ENCODE results near the gene STAT5A.

The STAT5A gene

GRCh38 chr17:42266918-42267766, 21.2 kb upstream of the STAT5A start:
- in situ Hi-C loops (cut with MboI; ENCODE audit: low sequenced_read_pairs) = no loop called here

DNA sequence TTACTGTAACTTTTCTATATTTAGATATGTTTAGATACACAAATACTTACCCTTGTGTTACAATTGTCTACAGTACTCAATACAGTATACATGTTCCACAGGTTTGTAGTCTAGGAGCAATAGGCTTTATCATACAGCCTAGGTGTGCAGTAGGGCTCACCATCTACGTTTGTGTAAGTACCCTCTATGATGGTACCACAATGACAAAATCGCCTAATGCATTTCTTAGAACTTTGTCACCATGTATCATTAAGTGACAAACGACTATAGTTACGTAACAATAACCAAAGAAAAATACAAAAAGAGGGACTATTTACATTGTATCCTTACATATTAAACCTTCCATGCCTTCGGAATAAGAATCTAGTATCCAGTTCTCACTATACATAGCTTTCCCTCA, 20.1 kb upstream of the STAT5A start:
- in situ Hi-C loops (cut with MboI; ENCODE audit: low sequenced_read_pairs) = no loop called here

DNA sequence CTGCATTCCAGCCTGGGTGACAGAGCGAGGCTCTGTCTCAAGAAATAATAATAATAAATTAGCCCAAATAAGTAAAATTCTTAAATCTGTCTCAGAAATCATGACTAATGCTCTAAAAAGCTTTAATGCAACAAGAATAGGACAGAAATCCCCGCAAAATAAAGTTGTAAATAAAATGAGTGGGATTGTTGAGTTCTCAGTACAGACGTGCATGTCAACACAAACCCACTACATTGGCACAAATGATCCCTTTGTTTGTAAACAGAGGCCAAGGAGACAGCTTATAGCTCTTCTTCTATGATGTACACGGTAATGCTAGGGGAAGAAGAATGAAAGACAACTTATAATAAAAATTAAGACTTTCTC, 18.1 kb upstream of the STAT5A start:
- in situ Hi-C loops (cut with MboI; ENCODE audit: low sequenced_read_pairs) = no loop called here

- in situ Hi-C loops (cut with MboI; ENCODE audit: low sequenced_read_pairs) = no loop called here
Observed at GRCh38 chr17:42270596-42270995, 17.7 kb upstream of the STAT5A start.

DNA sequence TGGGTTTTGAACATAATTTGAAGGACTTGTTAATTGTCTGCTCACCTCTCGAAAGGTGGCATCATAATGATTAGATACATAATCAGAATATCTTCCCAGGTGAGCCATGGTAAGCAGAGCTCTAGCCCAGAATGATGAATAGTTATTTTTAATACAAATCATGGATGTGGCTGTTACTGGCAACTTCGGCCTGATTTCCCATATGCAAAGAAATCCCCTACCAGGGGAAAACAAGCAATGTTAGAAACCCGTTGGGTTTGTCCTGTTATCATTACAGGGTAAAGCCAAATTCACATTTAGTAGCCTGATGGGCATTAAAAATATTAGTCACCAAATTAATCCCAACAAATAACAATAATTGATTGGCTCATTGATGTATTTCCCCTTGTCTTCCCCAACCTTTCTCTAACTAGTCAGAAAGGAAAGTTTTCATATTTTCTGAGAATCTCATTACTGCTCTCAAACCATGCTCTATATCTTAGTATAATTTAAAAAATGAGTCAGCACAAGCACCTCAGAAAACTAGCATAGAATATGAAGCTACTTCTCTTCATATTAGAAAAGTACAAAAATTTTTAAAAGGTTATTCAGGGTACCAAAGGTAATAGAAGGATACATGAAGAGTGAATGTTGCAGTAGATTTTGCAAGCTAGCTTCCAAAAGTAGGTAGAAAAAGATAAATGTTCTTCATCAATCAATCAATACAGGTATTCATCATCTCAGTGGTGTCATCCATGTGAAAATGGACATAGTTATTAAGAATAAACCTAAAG, 17.1 kb upstream of the STAT5A start:
- in situ Hi-C loops (cut with MboI; ENCODE audit: low sequenced_read_pairs) = no loop called here

DNA sequence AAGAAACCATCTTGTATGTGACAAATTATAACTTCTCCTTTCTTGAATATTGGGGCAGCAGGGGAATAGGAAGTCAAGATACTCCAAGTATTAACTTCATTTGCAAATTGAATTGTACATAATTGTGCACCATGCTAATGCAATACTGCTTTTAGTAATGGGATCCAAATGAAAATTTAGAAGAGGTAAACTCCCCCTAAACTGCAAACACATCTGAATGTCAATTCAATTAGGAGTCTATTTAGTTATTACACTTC, 16.6 kb upstream of the STAT5A start:
- in situ Hi-C loops (cut with MboI; ENCODE audit: low sequenced_read_pairs) = no loop called here

DNA sequence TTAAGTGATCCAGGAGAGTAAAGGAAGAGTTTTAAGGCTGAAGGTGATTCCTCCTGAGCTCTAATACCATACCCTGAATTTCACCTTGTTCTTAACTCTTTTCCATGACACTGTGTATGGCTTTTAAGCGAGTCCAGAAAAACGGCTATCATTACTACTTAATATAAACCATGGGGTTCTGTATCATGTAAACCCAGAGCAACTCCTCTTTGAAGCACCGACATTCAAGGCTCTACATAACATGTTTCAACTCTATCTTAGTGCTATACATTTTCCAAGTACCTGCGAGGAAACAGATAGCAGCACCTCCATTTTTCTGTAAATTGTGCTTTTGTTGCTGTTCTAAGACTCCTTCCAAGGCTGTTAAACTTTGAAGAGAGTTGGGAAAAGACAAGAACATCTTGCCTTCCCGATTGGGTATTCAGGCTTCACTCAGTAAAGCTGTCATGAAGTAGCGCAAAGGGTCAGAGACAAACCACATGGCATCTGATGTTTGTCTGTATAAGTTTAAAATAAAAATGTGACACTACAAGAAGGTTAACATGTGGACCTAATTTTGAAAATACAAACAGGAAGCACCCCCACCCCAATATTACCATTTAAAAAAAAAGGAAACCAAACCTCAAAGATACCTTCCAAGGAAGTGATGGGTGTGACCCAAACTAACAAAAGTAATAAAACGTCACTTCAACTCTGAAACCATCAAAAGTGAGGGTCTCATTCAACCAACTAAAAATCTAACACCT, 16.0 kb upstream of the STAT5A start:
- in situ Hi-C loops (cut with MboI; ENCODE audit: low sequenced_read_pairs) = no loop called here

GRCh38 chr17:42273474-42274252, 14.6 kb upstream of the STAT5A start:
- in situ Hi-C loops (cut with MboI; ENCODE audit: low sequenced_read_pairs) = no loop called here

DNA sequence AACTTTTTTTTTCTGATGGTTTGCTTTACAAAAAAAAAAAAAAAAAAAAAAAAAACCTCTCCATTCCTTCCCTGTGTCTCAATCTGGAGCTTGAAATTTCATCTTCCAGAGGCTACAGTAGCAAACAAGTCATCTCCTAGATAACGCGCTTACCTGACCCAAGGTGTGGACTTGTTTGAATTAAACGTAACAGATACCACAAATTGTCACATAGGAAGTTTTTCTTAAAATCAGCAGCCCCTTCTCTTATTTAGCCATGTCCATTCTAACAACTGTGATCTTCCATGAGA, 14.1 kb upstream of the STAT5A start:
- in situ Hi-C loops (cut with MboI; ENCODE audit: low sequenced_read_pairs) = no loop called here

DNA sequence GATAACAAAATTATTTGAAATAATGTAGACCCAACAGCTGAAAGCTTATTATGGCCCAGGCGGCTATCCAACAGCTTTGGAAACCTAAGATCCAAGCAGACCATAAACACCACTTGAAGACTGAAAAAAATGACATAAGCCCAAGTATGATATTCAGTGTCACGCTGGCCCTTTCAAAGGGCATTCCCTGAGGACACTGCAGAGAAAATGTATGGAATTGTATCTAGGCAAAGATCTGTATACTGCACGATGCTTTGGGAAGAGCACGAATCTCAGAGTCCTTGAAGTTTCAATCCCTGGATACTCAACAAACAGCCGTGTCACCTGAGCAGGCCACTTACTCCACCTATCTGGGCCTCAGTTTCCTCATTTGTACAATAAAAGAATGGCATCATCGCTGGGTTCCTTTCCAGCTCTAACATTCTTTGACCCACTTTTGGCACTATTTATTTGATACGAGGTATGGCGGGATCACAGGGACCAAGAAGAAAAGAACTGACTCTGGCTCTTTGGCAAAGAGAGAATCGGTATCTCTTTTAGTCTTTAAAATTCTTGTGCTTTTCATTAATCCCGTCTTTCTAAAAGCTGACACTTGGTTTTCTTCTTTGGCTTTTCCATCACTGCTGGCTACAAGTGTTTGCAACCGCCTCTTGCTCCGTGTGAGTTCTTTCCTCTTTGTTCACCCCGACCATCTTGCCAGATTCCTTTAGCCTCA, 13.3 kb upstream of the STAT5A start:
- in situ Hi-C loops (cut with MboI; ENCODE audit: low sequenced_read_pairs) = no loop called here

- in situ Hi-C loops (cut with MboI; ENCODE audit: low sequenced_read_pairs) = no loop called here
Observed at GRCh38 chr17:42275527-42276358, 12.6 kb upstream of the STAT5A start.

DNA sequence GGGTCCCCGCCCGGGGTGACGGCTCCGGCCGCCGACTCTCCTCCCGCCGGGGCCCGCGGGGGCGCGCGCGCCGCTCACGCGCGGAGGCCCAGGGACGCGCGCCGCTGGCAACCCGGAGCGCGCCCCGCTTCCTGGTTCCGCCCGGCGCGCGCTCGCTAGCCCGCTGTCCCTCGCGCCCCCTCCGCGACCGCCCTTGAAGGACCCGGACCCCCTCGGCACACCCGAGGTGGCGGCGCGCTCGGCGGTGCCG, 12.0 kb upstream of the STAT5A start, which contains the start of gene STAT5B:
Gene STAT5B (minus strand): TSS at position 33 of the 250 bp plus-strand sequence. CDS start 44,264 bp downstream, outside the sequence.
- in situ Hi-C loops (cut with MboI; ENCODE audit: low sequenced_read_pairs) = no loop called here

GRCh38 chr17:42276609-42277341, 11.5 kb upstream of the STAT5A start:
- in situ Hi-C loops (cut with MboI; ENCODE audit: low sequenced_read_pairs) = no loop called here

DNA sequence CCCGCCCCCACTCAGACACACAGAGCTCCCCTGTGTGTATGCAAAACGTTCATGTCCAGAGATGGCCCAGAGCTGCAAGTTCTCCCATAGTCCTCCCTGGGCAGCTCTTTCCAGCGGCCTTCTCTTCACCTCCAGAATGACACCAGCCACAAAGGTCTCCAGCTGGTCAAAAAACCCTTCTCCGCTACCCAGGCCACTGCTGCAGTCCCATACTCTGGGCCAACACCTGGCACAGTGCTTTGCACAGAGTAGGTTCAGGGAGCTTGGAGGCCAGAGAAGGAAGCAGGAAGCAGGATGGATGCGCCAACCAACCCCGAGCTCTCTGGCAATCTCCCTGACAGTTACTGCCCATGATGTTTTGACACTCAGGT, 11.0 kb upstream of the STAT5A start:
- in situ Hi-C loops (cut with MboI; ENCODE audit: low sequenced_read_pairs) = no loop called here

DNA sequence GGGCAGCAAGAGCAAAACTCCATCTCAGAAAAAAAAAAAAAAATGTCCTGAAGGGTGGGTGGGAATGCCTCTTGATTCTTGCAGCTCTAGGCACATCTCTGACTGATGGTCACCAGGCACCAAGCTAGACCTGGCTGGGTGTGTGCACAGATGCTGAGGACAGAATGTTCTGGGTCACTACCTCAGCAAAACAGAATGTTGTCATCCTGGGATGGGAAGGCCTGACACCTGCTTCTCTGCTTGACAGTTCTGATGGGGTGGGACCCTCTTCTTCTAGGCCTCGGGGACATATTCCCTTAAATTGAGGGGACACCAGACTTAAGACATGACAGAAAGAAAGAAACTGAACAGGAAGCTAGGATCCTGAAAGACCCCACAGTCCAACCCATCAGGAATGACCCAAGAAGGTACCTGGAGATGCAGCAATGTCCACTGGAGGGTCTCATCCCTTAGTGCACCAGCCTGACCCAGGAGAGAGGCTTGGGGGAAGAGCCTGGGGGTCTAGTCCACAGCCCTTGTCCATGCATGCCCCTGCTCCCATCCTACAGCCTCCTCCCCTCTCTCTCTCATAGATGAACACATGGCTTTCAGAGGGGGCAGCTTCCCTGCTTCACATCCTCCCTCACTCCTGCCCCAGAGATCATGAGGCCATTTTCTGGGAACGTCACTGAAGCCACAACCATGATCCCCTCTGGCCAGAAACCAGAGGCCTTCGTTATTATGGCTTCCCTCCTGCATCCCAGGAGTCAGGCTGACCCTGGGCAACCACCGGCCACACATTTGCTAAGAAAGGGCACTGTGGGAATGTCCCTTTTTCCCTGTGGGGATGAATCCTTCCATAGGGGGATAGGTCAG, 8.3 kb upstream of the STAT5A start:
- in situ Hi-C loops (cut with MboI; ENCODE audit: low sequenced_read_pairs) = no loop called here

- in situ Hi-C loops (cut with MboI; ENCODE audit: low sequenced_read_pairs) = no loop called here
Observed at GRCh38 chr17:42281571-42282096, 6.7 kb upstream of the STAT5A start.

GRCh38 chr17:42282478-42283080, 5.7 kb upstream of the STAT5A start:
- in situ Hi-C loops (cut with MboI; ENCODE audit: low sequenced_read_pairs) = no loop called here
